Activated CD4-positive, alpha-beta T cell treated with anti-CD3 and anti-CD28 coated beads, Interleukin-2, amount 50 U/mL, for 16 hours (primary cell): ENCODE results near the gene CBX5.
"Not testable (repeated sequence)": the region's sequence is repeated elsewhere in the genome, so short reads cannot be mapped to it uniquely, and the experiment has no call there.

Experiments used
- DNase-seq: peaks from one replicate; pipeline ENCODE4 v3.0.0-alpha.2; 2020

The CBX5 gene

DNA sequence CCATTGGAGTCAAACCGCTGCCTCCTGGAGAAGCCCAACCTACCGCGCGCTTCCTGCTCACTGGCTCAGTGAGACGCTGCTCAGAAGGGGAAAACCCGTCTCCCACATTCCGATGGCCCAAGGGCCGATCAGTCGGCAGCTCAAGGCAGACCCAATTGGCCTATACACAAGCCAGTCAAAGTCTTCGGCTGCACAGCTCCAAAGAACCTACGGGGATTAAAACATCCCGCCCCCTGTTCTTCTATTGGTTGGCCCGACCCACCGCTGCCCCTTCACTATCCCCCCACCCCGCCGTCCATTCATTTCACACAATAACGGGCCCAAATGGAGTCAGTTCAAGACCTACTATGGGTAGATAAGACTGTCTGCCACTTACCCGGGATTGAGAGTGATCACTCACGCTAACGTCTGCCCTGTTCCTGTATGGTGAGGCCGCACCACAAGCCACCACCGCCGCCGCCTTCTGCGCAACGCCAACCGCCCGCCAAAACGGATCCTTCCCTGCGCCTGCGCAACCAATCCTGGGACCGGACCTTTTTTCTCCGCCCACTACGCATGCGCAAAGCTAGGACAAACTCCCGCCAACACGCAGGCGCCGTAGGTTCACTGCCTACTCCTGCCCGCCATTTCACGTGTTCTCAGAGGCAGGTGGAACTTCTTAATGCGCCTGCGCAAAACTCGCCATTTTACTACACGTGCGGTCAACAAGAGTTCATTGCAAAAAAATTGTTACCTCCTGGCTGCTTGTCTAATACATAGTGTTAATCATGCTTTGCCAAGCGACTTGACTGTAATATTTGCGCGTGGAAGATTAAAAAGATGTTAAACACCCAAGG is at the start of gene CBX5:
Gene CBX5 (minus strand): TSS at position 491 of the 836 bp plus-strand sequence. CDS start 22,472 bp downstream, outside the sequence.
- peak; percentile 99 for DNase-seq

DNA sequence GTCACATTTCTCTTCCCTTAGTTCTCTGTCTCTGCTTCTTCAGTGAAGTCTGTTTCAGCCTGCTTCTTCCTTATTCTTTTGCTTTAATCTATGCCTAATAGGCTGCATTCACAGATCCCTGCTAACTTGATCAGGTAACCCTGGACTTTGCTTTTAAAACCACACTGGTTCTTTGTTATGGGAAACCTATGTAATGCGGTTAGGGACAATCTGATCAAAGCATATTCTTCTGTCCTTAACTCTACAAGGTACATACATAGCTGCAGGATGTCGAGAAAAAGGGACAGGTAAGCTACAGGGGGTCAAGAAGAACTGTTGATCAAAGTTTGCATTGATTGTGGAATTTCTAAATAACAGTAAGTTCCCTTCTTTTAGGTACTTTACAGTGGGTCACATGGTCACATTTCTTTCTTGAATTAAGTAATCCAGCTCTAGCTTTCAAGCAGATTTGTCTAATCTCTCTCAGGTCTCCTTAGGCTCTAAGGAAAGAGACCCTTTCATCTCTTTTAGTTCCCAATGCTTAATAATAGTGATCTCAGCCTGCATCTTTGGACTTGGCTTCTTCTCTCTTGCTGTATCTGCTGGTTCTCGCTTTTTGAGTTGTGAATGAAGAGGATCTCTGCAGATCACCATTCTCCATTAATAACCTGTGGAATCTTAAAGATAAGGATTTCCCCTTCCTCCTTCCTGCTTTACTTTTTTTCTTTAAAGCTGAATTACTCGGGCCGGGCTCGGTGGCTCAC is 48.8 kb upstream of the CBX5 start:
- no peak for DNase-seq

DNA sequence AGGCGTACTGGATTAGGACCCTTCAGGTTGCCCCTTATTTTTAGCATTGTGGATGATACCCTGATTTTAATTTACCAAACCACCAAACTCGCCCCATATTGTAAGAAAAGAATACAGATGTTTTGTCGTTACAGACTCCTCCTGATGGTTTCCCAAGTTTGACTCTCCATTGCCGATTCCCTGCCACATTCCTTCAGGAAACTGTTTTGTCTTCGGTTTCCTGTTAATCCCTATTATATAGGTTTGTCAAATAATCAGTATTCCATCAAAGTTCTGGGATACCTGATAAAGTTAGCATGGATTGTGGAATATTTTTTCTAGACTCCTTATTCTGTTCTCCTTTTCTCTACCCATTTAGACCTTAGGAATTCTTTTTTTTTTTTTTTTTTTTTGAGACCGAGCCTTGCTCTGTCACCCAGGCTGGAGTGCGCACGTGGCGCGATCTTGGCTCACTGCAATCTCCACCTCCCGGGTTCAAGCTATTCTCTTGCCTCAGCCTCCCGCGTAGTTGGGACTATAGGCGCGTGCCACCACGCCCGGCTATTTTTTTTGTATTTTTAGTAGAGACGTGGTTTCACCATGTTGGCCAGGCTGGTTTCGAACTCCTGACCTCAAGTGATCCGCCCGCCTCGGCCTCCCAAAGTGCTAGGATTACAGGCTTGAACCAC is 45.7 kb upstream of the CBX5 start:
- DNase-seq = not testable (repeated sequence)

DNA sequence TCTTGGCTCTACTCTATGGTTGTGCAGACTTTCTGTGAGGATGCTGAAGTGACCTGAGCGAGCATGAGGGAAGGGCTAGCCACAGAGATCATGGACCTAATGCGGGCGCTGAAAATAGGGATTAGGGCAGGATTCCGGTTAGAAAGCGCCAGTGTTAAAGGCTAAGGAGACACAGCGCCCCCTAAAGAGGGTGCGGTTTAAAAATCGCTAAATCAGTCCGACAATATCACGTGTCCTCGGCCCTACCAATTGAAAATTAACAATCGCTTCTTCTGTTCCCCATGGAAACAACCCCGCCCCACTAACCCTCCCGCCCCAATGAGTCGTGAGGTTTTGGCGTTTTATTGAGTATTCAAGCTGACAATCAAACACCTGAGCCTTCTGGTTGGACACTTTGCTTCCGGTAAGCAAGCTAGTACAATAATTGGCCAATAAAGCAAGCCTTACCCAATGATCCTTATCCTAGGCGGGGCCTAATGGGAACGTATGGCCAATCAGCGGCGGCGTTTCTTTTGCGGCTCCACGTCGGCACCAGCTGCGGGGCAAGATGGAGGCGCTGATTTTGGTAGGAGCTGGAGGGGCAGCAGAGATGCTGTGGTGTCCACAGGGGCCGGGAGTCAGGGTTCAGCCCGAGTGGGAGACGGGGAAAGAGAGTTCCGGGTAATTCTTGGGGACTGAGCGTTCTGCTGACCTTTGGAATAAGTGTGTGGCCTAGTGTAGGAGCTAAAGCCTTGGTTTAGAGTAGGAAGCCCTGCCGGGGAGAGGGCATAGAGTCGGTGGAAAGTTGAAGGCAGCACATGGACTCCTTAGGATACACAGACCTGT is 44.9 kb upstream of the CBX5 start, which contains the start of gene COPZ1:
Gene COPZ1 (plus strand): TSS at position 515 of the 825 bp plus-strand sequence. CDS start 33 bp downstream, at position 548.
- DNase-seq = peak; percentile 99

DNA sequence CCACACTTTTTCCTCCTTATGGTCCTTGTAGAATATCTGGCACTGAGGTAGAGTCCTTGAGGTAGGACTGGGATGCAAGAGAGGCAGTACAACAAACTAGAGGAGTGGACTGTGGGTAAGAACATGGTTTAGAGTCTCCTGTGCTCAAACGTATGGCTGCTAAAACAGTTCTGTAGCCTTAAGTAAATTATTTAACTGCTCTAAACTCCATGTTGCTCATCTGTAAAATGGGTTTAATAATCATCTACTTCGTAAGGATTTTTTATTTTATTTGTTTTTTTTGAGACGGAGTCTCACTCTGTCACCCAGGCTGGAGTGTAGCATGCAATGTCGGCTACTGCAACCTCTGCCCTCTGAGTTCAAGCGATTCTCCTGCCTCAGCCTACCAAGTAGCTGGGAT is 41.4 kb upstream of the CBX5 start:
- DNase-seq = no peak

DNA sequence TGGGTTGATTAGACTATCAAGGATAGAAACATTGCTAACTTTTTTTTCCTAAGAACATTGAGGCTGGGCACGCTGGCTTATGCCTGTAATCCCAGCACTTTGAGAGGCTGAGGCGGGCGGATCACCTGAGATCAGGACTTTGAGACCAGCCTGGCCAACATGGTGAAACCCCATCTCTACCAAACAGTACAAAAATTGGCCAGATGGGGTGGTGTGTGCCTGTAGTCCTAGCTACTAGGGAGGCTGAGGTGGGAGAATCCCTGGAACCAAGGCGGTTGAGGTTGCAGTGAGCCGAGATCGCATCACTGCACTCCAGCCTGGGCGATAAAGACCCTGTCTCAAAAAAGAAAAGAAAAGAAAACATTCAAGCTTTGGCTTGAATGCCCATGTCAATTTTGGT is 32.4 kb upstream of the CBX5 start:
- DNase-seq = not testable (repeated sequence)

DNA sequence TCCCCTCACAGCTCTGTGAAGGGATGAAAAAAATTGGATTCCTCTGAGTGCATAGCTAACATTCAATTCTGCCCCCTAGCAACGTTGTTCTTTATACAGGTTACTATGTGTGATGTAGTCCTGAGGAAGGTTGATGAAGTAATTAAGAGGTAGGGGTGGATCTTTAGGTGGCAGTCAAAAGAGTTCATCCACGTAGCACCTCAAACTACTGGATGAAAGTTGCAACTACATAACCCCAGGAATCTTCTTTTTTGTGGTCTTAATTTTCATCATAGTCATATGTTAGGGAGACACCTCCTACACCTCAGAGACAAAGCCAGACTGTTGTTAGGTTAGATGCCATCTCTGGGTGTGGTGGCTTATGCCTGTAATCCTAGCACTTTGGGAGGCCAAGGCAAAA is 31.1 kb upstream of the CBX5 start:
- DNase-seq = no peak

DNA sequence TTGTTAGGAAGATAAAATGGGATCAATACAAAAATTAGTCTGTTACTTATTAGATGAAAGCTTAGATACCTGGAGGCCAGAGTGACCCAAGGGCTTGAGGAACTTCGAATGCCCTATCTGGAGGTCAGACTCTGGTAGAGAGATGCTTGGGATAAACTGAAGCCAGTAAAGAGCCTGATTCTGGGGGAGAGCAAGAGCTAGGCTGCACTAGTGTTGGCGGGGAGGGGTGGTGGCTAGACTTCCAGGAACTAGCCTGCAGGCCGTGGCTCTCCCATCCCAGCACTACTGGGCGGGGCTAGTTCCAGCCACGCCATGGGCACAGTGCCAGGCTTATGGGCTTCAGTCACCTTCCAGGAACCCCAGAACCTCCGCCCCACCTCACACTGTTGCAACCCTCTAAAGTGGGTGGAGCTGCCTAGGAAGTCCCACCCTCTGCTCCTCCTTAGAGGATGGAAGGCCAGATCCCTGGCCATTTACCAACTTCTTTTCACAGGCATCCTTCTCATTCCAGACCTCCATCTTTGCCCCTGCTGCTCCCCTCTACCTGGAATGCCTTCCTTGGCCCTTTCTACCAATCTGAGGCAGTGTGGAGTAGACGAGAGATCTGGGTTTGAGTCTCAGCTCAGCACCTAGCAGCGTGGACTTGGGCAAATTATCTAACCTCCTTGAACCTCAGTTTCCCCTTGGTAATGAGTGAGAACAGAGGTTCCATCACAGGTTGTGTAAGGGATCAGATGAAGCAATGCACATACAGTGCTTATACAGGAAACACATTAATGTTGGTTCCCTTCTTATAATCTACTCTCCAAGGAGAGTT is 27.2 kb upstream of the CBX5 start:
- DNase-seq = no peak

DNA sequence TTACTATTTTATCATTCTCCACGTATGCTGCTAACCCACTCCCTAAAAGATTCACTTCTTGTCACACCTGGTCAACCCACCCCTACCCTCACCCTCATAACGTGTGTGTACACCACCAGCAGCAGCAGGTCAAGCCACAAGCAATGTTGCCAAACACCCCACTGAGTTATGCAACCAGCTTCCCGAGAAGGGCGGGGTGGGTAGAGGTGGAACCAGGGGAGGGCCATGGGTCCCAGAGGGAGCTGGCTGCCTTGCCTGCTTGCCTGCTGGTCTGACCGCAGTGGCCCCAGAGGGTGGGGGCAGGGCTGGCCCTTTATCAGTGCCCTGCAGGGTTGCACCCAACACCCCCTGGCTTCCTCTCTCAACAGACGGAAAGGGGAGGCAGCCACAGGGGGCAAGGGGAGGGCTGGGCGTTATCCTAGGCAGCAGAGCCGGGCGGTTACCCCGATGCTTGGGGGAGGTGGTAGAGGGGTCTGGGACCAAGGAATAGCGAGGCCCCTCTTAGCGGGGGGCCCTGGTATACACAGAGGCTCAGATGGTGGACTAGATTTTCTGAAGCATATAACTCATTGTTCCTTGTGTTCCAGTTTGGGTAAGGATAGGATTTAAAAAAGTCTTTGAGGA is 24.4 kb upstream of the CBX5 start:
- no peak for DNase-seq

DNA sequence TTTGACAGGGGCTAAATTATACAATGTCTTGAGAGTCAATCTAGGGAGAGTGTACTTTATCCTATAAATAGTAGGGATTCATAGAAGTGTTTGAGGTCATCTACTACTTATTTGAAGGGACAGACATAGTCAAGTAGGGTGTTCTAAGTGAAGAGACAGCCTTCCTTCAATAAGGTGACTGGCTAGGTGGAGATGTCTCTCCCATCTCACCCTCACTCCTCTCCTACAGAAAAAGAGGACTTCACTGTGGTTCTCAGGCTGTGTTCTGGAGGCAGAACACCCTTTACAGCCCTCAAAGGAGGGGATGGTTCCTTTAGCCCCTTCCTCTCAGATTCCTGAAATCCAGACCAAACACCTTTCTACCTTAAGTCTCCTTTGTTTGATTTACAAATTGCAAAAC is 23.7 kb upstream of the CBX5 start:
- no peak for DNase-seq

DNA sequence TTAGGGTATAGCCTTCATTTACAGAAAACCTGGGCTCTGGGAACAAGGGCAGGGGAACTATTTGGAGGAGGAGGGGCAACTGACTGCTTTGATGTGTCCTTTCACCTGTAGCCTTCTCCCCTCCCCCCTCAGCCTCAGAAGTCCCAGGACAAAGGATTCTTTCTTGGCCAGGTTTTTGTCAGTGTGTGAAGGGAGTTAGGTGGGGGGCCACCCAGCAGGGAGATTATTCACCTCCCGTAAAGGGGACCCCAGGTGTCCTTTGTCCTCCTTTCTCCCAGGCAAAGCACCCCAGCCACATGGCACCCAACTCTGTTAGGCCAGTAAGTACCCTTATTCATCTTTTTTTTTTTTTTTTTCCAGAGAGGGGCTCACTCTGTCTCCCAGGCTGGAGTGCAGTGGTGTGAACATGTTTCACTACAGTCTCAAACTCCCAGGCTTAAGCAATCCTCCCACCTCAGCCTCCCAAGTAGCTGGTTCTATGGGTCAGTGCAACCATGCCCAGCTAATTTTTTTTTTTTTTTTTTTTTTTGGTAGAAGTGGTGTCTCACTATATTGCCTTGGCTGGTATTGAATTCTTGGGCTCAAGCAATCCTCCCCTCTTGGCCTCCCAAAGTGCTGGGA is 21.6 kb upstream of the CBX5 start:
- DNase-seq = no peak

DNA sequence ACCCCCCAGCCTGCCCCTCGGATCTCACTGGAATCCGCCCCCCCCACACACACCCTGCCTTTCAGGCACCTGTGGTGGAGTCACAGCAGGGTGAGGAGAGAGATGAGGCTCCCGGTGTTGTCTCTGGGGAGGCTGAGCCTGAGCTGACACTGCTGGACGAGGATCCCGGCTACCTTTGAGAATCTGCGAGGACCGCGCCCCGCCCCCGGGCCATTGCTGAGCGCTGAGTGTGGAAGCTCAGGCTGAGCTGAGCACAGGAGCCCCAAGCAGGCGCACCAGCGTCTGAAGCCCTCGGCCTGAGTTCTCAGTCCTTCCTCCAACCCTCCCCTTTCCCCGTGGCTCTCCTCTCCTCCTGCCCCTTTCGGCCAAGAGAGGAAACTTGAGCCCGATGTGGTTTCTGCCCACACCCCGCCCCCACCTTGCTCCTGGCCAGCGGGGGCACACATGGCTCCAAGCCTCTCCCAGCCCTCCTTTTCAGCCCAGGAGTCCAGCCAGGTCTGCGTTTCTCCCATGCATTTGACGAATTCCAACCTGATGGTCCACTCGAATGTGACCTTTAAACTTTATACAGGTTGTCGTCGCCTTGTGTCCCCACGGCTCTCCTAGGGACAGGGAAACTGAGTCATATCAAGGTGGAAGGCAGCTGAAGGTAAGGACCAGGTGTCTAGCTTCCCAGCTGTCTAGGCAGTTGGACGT is 21.0 kb upstream of the CBX5 start, which contains the start of gene NFE2:
Gene NFE2 (minus strand): TSS at position 284 of the 696 bp plus-strand sequence. CDS start 5,767 bp downstream, outside the sequence.
- no peak for DNase-seq

DNA sequence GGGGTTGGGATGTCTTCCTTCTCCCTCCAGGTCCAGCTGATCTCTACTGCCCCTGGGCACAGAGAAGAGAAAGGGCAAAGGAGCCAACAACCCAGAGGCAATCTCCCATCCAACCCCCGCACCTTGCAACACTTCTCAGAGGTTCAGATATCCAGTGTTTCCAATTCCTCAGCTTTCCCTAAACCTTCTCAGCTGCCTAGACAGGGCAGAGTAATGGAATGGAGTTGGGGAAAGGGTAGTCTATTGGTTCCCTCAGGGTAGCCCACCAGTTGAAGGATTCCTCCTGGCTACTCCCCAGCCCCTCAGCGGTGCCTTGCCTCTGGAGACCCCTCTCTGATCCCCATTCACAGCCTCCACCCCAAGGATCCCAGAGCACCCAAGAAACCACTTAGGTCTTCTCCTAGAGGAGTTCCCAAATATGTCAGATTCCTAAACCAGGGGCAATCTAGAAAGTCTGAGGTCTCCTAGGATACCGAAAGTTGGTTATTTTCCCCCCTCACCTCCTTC is 20.4 kb upstream of the CBX5 start:
- no peak for DNase-seq

DNA sequence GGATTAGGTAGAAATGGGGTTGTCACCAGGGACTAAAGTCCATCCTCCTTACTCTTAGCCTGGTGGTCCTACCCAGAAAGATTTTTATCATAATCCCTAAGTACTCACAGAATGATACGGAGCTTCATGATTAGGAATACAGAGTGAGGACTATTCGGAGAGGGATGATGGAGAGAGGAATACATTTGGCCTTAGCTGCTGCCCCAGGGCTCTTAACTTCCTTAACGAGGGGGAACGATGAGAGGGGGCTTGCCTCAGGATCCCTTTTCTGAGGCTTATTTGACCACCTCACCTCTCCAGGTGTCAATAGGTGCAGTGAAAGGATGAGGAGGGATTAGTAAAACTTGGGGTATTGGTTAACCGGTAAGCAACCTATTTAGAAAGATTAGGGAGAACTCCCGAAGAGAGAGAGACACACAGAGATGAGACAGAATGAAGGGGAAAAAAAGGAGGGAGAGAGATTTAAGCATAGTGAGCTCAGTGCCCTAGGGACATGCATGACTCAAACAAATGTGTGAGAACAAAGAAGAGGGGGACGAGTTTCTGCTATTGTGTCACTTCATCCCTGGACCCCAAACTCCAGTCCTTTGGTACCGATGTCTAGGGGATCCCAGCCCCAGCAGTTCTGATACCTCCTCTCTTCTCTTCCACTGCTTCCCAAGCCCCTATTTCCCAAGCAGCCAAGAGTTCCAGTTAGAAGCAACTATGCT is 19.7 kb upstream of the CBX5 start:
- DNase-seq = no peak

DNA sequence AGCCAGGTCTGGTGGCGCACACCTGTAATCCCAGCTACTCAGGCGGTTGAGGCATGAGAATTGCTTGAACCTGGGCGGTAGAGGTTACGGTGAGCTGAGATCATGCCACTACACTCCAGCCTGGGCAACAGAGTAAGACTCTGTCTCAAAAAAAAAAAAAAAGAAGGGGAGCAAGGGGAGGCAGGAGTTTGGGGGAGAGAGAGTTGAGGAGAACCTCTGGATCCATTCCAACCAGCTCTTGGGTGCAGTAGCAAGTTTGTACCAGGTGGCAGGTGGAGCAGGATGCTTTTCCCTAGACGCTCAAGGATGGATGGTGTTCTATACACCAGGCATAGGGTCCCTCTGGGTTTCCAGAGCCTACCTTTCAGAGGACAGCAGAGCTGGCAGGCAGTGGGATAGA is 19.0 kb upstream of the CBX5 start:
- no peak for DNase-seq

DNA sequence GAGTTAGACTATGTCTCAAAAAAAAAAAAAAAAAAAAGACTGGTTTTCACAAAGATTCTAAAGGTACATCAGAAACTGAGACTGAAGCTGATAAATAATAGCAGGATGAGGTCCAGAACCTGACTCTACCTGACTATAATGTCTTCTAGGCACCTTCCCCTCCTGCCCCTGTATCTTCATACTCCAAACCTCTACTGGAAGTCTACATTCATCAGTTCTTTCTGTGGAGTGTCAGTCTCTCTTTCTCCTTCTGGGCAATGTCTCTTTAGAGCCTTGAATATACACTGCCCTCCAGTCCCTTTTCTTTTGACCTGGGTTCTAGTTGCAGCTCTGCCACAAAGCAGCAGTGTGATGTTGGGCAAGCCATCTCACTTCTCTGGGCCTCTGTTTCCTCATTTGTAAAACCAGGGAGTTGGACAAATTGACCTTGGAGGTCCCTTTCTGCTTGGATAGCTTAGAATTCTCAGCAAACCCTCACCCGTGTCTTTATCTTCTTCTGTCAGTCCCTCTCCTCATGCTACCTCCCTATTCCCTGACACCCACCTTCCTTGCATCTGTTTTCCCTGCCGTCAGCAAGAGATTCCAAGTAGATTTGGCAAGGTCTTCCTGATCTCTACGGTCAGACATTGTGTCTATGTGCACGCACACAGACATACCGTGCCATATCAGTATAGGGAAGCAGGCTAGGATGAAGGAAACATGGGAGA is 16.6 kb upstream of the CBX5 start:
- DNase-seq = no peak

DNA sequence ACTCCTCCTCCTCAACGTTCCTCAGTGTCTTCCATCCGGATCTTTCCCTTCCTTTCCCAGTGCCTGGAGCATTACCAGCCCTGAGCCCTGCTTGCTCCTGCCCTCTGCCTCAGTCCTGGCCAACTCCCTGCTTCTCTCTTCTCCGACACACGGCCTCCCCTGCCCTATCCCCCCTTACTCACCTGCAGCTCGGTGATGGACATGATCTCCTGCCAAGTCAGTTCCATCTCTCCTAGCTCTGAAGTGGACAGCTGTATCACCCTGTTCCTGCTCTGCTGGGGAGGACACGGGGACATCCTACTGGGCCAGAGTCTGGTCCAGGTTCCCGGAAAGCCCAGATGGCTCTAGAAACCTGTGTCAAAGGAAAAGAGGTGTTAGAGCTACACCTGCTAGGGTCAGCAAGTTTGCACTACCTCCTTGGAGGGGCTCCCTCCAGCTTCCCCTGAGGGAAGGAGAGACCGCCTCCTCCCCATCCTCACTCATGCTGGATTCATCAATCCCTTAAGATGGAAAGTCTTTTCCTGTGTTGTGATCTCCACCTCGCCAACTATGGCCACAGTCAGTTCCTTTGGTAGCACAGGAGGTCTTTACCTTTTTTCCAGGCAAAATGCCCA is 15.1 kb upstream of the CBX5 start:
- no peak for DNase-seq
